NB4 (cell line): ENCODE data around the gene ADCY5.

ENCODE experiments used
- MYC ChIP-seq: IDR thresholded peaks from 2 replicates; pipeline ENCODE4 v1.6.1; 2011; ENCODE audit warnings: low read depth, low read length
- POLR2A ChIP-seq: IDR thresholded peaks from 2 replicates; pipeline ENCODE4 v1.6.1; 2011; ENCODE audit warnings: mild to moderate bottlenecking; ENCODE audit not compliant: insufficient read length; ENCODE audit errors: extremely low read depth
- TF ChIP-seq, protein P1 (sequence below): IDR thresholded peaks from one replicate; pipeline ENCODE4 v1.5.1; 2012; ENCODE audit warnings: low read depth, low read length
- TF ChIP-seq, protein P2 (sequence below): IDR thresholded peaks from 2 replicates; pipeline ENCODE4 v1.6.1; 2011; ENCODE audit warnings: low read depth, low read length

DNA sequence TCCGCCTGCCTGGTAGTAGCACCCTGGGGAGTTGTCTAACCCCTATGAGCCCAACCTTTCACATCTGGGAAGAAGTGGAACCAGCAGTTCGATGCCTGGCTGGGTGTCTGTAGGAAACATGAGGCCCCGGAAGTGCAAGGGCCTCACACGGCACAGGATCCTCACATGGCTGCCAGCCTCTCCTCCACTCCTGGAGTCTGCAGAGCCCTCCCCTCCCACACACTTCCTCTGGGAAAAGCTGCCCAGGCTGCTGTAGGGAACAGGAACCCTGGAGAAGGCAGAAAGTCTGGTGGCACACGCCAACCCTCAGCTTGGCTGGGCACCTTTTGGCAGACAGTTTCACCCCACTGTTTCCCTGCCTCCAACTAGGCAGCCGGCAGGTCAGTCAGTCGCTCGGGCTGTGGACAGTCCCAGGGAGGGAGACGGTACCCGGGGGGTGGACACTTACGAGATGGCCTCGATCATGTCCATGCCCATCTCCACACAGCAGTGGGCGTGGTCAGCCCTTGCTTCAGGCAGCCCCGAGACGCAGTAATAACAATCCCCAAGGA, 118.4 kb downstream of the ADCY5 start:
- TF ChIP-seq, protein P1, sequence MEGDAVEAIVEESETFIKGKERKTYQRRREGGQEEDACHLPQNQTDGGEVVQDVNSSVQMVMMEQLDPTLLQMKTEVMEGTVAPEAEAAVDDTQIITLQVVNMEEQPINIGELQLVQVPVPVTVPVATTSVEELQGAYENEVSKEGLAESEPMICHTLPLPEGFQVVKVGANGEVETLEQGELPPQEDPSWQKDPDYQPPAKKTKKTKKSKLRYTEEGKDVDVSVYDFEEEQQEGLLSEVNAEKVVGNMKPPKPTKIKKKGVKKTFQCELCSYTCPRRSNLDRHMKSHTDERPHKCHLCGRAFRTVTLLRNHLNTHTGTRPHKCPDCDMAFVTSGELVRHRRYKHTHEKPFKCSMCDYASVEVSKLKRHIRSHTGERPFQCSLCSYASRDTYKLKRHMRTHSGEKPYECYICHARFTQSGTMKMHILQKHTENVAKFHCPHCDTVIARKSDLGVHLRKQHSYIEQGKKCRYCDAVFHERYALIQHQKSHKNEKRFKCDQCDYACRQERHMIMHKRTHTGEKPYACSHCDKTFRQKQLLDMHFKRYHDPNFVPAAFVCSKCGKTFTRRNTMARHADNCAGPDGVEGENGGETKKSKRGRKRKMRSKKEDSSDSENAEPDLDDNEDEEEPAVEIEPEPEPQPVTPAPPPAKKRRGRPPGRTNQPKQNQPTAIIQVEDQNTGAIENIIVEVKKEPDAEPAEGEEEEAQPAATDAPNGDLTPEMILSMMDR: no peak
- TF ChIP-seq, protein P2, sequence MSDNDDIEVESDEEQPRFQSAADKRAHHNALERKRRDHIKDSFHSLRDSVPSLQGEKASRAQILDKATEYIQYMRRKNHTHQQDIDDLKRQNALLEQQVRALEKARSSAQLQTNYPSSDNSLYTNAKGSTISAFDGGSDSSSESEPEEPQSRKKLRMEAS: no peak
- no peak for TF ChIP-seq POLR2A
- TF ChIP-seq MYC: no peak
